NCI-H345 treated with DMSO at 0.1 percent for 48 hours (cell line): ENCODE measurements around the gene NT5E.
"Not testable (repeated sequence)": the region's sequence is repeated elsewhere in the genome, so short reads cannot be mapped to it uniquely, and the experiment has no call there.

Experiments
- DNase-seq: peaks from one replicate; lab custom pipeline; 2025; ENCODE audit not compliant: unreplicated experiment; lab: John Stamatoyannopoulos, UW

Gene NT5E

DNA sequence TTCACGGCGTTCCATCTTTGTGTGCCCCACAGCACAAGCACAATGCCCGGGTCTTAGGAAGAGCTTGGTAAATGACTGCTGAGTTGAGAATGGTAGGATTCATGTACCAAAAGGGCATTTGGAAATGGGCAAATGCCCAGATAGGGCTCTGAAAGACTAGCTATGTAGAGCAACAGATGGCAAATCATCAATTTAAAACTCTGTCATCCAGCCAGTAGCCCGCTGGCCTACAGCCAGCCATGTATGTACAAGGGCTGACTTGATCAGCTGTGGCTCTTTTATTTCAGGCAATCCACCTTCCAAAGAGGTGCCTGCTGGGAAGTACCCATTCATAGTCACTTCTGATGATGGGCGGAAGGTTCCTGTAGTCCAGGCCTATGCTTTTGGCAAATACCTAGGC is 35.1 kb downstream of the NT5E start:
- DNase-seq, result peak; percentile 9

DNA sequence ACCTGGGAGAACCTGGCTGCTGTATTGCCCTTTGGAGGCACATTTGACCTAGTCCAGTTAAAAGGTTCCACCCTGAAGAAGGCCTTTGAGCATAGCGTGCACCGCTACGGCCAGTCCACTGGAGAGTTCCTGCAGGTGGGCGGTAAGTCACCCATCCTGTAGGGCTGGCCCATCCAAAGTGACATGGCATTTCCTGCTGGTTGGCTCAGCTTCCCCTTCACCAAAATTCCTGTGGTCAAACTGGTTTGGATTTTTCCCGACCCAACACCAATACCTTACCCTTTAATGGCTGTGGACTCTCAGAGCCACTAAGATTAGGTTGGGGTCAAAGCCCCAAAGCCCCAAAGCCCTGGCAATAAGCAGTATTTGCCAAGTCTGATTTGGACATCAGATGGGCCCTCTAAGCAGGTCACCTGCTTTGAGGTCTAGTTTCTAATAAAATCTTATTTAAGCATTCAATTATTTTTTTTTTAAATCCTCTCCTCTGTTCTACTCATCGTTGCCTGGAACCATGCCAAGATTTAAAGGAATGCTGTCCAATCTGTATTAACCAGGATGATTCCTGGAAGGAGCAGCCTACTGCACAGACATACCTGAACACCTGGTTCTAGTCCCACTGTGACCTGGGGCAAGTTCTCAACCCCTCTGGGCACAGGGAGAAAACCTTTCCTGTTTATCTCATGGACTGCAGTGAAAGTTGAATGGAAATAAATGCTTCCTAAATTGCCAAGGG is 40.8 kb downstream of the NT5E start:
- DNase-seq, result no peak

DNA sequence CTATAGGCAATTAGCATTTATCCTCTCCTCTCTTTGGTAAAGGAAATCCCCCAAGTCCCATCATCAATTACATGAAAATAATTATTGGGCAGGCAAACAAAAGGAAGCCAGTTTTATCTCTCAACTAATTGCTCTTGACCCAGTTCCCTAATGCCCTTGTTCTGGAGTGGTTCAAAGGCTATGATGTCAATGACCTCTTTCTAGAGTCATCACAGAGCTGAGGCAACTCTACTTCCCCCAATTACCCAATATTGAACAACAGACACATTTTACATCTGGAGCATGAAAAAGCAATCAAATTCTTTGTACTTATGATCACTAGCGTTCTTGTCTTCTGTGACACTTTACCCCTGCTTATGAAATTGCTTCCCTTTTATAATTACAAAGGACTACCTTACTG is 43.5 kb downstream of the NT5E start:
- DNase-seq, result no peak

DNA sequence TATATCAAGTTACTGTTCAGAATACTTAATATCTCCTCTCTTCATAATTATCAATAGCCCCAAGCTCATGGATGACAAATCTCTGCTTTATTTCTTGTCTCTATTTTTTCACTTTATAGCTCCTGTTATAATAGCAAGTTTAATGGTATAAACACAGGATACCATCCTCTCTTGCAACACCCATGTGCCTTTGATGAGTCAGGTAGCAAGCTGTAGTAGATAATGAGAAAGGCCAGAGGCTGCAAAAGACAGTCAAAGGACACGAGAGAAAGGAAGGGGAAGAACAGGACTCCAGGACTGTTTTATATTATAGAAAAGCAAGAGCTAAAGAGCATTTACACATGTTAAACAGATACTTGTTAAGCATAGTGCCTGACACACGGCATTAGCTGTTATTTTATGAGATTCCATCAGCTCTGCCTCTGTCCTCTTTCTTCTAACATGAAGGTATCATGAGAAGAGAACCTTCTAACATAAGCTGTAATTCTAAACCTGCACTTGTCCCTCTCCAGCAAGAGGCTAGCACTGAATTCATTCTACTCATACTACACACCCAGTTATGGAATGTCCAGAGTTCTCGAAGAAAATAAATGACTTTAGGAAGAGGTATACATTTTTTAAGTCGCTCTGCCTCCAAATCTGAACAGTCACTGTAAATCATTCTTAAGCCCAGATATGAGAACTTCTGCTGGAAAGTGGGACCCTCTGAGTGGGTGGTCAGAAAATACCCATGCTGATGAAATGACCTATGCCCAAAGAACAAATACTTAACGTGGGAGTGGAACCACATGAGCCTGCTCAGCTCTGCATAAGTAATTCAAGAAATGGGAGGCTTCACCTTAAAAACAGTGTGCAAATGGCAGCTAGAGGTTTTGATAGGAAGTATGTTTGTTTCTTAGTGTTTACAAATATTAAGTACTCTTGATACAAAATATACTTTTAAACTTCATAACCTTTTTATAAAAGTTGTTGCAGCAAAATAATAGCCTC is 45.0 kb downstream of the NT5E start:
- DNase-seq, result no peak

- no peak for DNase-seq
Observed at GRCh38 chr6:85496009-85496579, 46.2 kb downstream of the NT5E start.

DNA sequence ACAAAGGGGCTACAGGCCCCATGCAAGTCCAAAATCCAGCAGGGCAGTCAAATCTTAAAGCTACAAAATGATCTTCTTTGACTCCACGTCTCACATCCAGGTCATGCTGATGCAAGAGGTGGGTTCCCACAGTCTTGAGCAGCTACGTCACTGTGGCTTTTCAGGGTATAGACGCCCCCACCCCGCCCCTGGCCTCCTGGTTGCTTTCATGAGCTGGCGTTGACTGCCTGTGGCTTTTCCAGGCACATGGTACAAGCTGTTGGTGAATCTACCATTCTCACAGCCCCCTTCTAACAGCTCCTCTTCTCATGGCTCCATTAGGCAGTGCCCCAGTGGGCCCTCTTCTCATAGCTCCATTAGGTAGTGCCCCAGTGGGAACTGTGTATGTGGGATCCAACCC is 47.0 kb downstream of the NT5E start:
- DNase-seq, result no peak

DNA sequence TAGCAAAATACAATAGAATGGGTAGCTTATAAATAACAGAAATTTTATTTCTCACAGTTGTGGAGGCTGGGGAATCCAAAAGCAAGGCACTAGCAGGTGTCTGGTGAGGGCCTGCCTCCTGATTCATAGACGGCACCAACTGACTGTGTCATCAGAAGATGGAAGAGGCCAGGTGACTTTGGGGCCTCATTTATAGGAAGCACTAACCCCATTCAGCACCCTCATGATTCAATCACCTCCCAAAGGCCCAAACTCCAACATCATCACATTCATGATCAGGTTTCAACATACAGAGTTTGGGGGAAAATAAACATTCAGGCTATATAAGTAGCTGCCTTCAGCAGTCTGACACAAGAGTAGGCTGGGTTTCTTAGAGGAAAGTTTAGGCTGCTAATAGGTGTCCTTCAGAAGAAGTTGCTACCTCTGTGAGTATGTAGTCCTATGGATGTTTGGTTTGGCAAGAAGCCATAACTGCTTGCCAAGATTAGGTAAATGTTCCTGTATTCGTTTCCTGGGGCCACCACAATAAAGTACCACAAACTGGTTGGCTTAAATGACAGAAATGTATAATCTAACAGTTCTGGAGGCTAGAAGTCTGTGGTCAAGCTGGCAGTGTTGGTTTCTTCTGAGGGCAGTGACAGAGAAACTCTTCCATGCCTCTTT is 48.8 kb downstream of the NT5E start:
- no peak for DNase-seq

DNA sequence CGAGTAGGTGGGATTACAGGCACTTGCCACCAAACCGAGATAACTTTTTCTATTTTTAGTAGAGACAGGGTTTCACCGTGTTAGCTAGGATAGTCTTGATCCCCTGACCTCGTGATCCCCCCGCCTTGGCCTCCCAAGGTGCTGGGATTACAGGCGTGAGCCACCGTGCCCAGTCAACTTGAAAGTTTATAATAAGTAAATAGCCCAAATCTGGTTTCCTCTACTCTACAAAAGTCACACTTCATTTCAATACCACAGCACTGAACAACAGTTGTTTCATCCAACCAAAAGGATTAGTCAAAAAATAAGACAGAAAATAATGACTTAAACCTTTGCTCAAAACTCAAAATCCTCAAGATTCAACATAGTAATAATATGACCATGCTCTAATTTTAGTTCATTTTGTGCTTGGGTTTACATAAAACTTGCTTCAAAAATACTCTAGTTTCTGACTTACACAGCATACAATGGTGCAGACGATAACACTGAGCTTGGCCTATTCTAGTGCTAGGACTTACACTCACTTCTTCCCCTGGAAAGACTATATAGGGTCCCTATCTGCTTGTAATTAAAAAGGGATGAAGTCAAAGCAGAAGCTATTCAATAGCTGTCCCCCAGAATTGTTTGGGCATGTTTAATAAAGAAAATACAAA is 56.7 kb downstream of the NT5E start:
- DNase-seq, result no peak

- no peak for DNase-seq
Observed at GRCh38 chr6:85516168-85516567, 66.3 kb downstream of the NT5E start.

DNA sequence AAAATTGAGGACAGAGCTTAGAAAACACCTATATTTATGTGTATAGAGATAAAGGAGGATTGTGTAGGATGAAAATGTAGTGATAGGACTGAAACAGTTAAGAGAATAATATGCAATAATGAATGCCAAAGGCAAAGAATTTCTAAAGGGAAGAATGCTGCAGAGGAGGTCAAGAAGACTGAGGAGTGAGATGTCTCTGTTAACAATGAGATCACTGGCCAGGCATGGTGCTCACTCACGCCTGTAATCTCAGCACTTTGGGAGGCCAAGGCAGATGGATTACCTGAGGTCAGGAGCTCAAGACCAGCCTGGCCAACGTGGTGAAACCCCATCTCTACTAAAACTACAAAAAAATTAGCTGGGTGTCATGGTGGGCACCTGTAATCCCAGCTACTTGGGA is 74.4 kb downstream of the NT5E start:
- not testable (repeated sequence) for DNase-seq

- DNase-seq, result peak; percentile 1
Observed at GRCh38 chr6:85537055-85537494, 87.2 kb downstream of the NT5E start.

GRCh38 chr6:85544776-85545175 is 94.9 kb downstream of the NT5E start:
- no peak for DNase-seq
